Stimulated activated CD4-positive, alpha-beta T cell treated with anti-CD3 and anti-CD28 coated beads, Interleukin-4, amount 100 ng/mL, for 4 hours (primary cell): ENCODE measurements around the gene IL4R.
"Not testable (repeated sequence)": the region's sequence is repeated elsewhere in the genome, so short reads cannot be mapped to it uniquely, and the experiment has no call there.

Experiments used
- DNase-seq, 2 experiments: peaks; one replicate each; pipeline ENCODE4 v3.0.0-alpha.2; 2020

Gene IL4R

GRCh38 chr16:27313422-27314160, at the start of gene IL4R:
Gene IL4R, plus strand, starts transcription at chr16:27313974. Its CDS starts 26,230 bp downstream, at chr16:27340204.
- DNase-seq, result peak; percentile 63 to 64

GRCh38 chr16:27264151-27264550, 49.6 kb upstream of the IL4R start:
- no peak for DNase-seq

GRCh38 chr16:27265982-27266381, 47.8 kb upstream of the IL4R start:
- DNase-seq, result no peak

- DNase-seq, result no peak
These were observed 46.6 kb upstream of the IL4R start for GRCh38 chr16:27267037-27267677.

GRCh38 chr16:27268376-27269299, 45.1 kb upstream of the IL4R start, which contains the start of gene NSMCE1:
Gene NSMCE1, minus strand, starts transcription at chr16:27268772. Its CDS starts 11,202 bp downstream, at chr16:27257570.
- DNase-seq, result peak; percentile 95 to 98

GRCh38 chr16:27269300-27270150, 44.2 kb upstream of the IL4R start:
- no peak for DNase-seq

- DNase-seq, result no peak
These were observed 43.4 kb upstream of the IL4R start for GRCh38 chr16:27270349-27270748.

GRCh38 chr16:27272076-27272475, 41.7 kb upstream of the IL4R start:
- no peak for DNase-seq

- DNase-seq, result not testable (repeated sequence)
These were observed 41.1 kb upstream of the IL4R start for GRCh38 chr16:27272697-27273096.

- DNase-seq, result no peak
These were observed 40.5 kb upstream of the IL4R start for GRCh38 chr16:27273330-27273669.

GRCh38 chr16:27273670-27274423, 39.9 kb upstream of the IL4R start:
- DNase-seq, result peak in 1 of 2 experiments; percentile 55

GRCh38 chr16:27274424-27274874, 39.3 kb upstream of the IL4R start:
- not testable (repeated sequence) for DNase-seq

- DNase-seq, result no peak
These were observed 38.4 kb upstream of the IL4R start for GRCh38 chr16:27275394-27275793.

GRCh38 chr16:27281243-27281642, 32.5 kb upstream of the IL4R start:
- peak in 1 of 2 experiments; percentile 16 for DNase-seq

- no peak for DNase-seq
These were observed 28.7 kb upstream of the IL4R start for GRCh38 chr16:27284865-27285675.

GRCh38 chr16:27285676-27286196, 28.0 kb upstream of the IL4R start:
- no peak for DNase-seq

GRCh38 chr16:27286451-27286850, 27.3 kb upstream of the IL4R start:
- DNase-seq, result no peak

GRCh38 chr16:27287051-27287811, 26.5 kb upstream of the IL4R start:
- DNase-seq, result no peak

- no peak for DNase-seq
These were observed 25.9 kb upstream of the IL4R start for GRCh38 chr16:27287887-27288286.
